D721Med (cell line): ENCODE data around the gene CRAT.

Source experiments
- DNase-seq: peaks from one replicate; pipeline ENCODE4 v3.0.0; 2011; ENCODE audit warnings: low spot score; ENCODE audit not compliant: insufficient read length
- FAIRE-seq: peaks from 2 replicates; lab custom pipeline; 2011; peaks lifted over from hg19 to GRCh38; lab: Jason Lieb, UNC
- CTCF ChIP-seq: IDR thresholded peaks from 2 replicates; pipeline ENCODE4 v1.5.1; 2012; ENCODE audit warnings: mild to moderate bottlenecking, control low read depth; ENCODE audit not compliant: insufficient read depth; ENCODE audit errors: missing control alignments

The CRAT gene

GRCh38 chr9:129149442-129149841 lies 38.8 kb upstream of the CRAT start:
- TF ChIP-seq CTCF: no peak
- FAIRE-seq (no peak), DNase-seq (no peak)

- DNase-seq (no peak), FAIRE-seq (no peak)
- no peak for TF ChIP-seq CTCF
These were observed 38.0 kb upstream of the CRAT start for GRCh38 chr9:129148463-129149204.

GRCh38 chr9:129146441-129146941 lies 35.9 kb upstream of the CRAT start:
- no peak for TF ChIP-seq CTCF
- DNase-seq (no peak), FAIRE-seq (no peak)

- no peak for TF ChIP-seq CTCF
- FAIRE-seq (no peak), DNase-seq (no peak)
These were observed 35.3 kb upstream of the CRAT start for GRCh38 chr9:129145841-129146292.

- no peak for DNase-seq
- no peak for TF ChIP-seq CTCF
- FAIRE-seq: no peak
These were observed 34.7 kb upstream of the CRAT start for GRCh38 chr9:129145316-129145715.

- FAIRE-seq (no peak), DNase-seq (peak; percentile 93)
- peak; percentile 84 for TF ChIP-seq CTCF
These were observed 32.7 kb upstream of the CRAT start for GRCh38 chr9:129143031-129143927.
